Left renal pelvis (tissue), 4 donors: ENCODE data around the gene ASZ1. TPM values are rescaled to one million over a fixed set of nuclear protein-coding genes. Genes with fewer than 3 reads are reported as not detected.

Experiments
- DNase-seq, 4 donors: peaks; one replicate each; pipeline ENCODE4 v3.0.0-alpha.2; 2013; ENCODE audit warnings: low read depth in 4 of 4, low spot score in 3 of 4
- polyA plus RNA-seq, 4 donors: library from polyadenylated mRNA; unstranded; fragments of 120-200 nt; gene quantifications; one replicate each; pipeline ENCODE4 v1.2.1, GENCODE V29; 2013; ENCODE audit not compliant: insufficient read length in 4 of 4

The ASZ1 gene
- polyA plus RNA-seq, 4 donors = 0.05 TPM; not detected in 3

- no peak for DNase-seq
These were observed 23.6 kb downstream of the ASZ1 start for GRCh38 chr7:117403737-117404136.

DNA sequence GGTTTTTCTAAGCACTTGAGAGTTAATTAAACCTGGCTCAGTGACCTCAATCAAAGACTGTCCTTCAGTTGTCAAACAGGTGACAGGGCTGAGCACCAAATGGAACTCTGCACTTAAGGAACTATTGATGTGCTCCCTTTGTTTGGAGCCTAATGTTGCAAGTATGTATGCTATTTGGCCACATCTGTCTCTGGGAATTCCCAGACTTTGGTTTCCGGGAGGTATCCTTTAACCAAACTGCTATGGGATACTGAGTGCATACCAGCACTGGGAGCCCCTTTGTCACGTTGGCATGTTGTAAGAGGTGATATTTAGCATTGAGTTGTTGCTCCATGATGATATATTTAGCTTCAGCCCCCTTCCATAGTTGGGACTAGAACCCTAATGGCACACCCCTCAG, 25.2 kb downstream of the ASZ1 start:
- no peak for DNase-seq

- no peak for DNase-seq
These were observed 25.8 kb downstream of the ASZ1 start for GRCh38 chr7:117401293-117402002.

DNA sequence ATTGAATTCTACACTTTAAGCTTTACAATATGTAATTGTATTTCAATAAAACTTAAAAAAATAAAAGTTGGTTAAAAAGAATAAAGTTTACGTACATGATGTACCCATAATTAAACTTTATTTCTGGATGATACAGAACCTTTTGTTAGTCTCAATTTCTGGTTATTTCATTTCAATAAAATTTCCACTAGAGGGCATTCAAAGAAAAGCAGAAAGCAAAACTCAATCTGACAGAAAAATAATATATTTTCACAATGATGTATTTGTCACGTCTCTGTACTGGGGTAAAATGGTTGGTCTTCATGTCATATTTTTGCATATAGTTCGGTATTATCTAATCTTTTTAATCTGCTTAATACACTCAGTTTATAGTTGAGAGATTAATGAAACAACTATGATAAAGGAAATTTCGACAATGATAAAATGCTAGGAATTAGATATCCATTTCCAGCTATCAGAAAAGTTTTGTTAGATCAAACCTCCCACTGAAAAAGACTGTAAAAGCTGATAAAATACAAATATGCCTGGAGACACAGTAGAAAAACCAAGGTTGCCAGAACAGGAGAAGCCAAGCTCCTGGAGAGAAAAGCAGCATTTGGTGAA, 27.4 kb downstream of the ASZ1 start:
- DNase-seq = no peak

- DNase-seq = no peak
These were observed 31.6 kb downstream of the ASZ1 start for GRCh38 chr7:117395743-117396142.

DNA sequence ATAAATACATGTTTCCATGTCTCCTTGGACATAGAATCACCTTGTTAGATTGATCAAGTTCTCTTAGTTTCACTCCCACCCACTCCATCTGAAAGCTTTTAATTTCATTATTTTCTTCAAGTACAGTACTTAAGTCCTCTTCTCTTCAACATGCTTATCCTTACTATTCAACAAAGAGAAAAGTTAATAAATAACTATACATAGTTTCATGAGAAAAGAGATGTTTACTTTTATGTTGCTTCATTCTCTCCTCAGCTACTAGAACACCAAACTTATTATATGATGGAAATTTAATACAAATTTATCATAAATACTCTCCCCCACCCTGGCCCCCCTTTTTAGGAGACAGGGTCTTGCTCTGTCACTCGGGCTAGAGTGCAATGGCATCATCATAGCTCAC, 33.5 kb downstream of the ASZ1 start:
- no peak for DNase-seq

DNA sequence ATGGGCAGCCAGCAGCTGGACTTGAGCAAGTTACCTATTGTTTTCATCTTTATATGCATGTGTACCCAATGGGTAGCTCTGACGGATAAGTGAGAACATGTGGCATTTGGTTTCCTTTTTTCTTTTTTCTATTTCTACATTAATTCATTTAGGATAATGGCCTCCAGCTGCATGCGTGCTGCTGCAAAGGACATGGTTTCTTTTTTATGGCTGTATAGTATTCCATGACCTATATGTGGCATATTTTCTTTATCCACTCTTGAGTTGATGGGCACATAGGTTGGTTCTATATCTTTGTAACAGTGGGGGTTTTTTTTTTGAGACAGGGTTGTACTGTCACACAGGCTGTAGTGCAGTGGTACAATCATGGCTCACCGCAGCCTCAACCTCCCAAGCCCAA, 37.4 kb downstream of the ASZ1 start:
- DNase-seq = no peak

GRCh38 chr7:117386110-117386706, 41.1 kb downstream of the ASZ1 start:
- DNase-seq = no peak

- DNase-seq = no peak
These were observed 41.8 kb downstream of the ASZ1 start for GRCh38 chr7:117385363-117386109.

DNA sequence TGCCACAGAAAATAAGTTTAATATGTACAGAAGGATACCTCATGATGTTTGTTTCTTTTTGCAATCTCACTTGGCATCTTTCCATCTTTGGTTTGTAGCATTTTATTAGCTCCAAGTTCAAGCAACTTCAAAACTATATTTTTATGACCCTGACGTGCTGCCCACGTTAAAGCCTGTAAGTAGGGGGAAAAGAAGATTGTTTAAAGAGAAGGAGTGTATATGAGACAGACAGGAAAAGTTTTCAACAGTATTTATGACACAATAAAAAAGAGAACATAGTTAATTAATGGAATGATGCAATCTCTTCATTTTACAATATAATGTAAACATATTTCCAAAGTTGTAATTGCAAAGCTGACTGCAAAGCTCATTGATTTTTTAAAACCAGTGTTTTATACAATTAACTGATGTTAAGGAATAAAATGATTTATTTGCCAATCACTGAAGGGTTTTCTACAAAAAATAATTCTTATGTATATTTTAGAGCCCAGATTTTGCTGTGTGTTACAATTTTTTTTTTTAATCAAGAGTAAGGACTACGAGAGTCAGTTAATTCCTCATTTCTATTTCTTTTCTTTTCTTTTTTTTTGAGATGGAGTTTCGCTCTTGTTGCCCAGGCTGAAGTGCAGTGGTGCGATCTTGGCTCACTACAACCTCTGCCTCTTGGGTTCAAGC, 42.5 kb downstream of the ASZ1 start:
- DNase-seq = no peak

DNA sequence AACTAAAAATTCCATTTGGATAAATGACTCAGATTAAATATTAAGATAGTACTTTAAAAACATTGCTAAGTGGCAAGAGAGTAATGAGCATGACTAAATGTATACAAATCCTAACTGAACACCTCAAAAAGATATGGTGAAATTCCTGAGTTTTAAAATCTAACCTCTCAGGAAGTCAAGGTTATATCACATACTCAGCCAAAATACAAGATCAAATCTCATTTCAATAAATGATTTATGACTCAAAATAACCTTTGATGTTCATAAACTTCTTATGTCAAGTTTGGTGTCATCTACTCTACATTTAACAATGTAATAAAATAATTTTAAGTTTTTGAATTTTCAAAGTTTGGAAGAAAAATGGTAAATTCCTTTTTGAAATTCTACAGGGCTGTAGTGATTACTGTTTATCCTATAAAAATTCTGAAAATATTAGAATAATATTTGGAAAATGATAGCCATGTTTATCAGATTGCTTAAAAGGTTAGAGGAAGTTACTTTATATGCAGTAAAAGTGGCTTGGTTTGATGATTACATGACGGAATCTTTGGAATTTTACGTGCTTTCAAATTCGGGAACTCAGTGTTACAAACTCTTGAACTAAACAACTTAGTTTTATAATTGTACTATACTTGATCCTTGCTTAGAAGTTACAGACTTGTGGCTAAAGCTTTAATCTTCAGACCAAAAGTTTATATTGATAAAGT, 43.7 kb downstream of the ASZ1 start:
- no peak for DNase-seq

- DNase-seq = no peak
These were observed 44.2 kb downstream of the ASZ1 start for GRCh38 chr7:117383046-117383445.

- no peak for DNase-seq
These were observed 45.9 kb downstream of the ASZ1 start for GRCh38 chr7:117381362-117381761.

DNA sequence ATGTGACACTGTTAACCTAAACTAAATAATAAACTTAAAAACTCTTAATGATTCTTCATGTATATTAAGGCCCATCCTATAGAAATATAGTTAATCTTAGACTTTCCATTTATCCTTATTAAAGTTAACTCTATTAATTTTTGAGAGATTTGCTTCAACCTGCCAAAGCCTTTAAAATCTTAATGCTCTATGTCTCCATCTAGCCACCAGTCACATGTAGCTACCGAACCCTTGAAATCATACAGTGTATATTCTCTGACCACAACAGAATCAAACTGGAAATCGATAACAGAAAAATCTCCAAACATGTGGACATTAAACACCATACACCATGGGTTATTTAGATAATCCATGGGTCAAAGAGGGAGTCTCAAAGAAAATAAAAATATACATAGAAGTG, 51.9 kb downstream of the ASZ1 start:
- no peak for DNase-seq

DNA sequence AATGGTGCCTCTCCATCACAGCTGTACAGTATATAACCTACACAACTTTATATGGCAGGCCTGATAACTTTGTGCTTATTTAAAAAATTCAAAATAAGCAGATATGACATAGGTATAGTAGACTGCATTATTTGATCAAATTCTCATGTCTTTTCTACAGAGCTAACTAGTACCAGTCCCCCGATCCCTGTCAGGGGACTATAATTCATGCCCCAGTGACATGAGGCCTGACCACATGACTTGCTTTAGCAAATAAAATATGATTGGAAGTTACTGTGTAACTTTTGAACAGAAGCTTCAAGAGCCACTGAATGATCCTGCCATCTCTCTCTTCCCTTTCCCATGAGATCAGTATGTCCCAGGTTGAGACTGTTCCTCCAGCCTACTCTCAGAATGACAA, 55.2 kb downstream of the ASZ1 start:
- DNase-seq = no peak

DNA sequence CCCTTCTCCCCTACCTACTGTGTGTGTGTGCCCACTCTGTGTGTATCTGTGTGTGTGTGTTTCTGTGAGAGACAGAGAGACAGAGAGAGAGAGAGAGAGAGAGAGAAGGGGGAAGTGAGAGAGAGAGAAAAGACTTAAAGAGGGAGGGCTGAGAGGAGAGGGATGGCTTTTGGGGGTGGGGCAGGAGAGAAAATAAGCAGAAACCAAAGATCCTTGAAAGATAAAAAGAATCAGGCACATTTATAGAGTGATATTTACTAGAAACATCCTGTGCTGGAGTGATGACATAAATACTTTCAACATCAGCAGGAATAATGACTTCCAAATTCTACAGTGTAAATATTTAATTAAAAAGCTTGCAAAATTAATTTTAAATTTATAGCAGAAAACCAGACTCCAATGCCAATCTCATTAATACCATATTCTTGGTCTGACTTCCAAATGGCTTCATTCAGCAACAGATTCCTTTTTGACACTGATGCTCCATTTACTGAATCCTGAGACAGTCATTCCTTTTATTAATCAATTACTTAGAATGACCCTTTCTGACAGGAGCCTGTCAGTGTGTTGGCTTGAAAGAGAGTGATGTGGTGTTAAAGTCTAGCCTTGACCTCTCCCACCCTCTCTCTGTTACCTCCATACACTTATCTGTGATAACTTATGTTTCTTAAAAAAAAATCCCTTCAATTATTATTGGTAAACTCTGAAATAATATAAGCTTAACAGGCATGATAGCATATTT, 62.8 kb downstream of the ASZ1 start:
- no peak for DNase-seq

- no peak for DNase-seq
These were observed 64.9 kb downstream of the ASZ1 start for GRCh38 chr7:117362294-117362888.

- no peak for DNase-seq
These were observed 77.3 kb downstream of the ASZ1 start for GRCh38 chr7:117350027-117350426.

GRCh38 chr7:117349570-117349969, 77.7 kb downstream of the ASZ1 start:
- no peak for DNase-seq
